ENCODE results near the gene FIBIN.
"Not testable (repeated sequence)": the region's sequence is repeated elsewhere in the genome, so short reads cannot be mapped to it uniquely, and the experiment has no call there.

FIBIN gene

GRCh38 chr11:26983645-26984044, 10.3 kb upstream of the FIBIN start:
- DNase-seq = no peak

- DNase-seq = no peak
These were observed 8.4 kb upstream of the FIBIN start for GRCh38 chr11:26985470-26985869.

GRCh38 chr11:26985943-26986342, 8.0 kb upstream of the FIBIN start:
- no peak for DNase-seq

- DNase-seq = no peak
These were observed 6.6 kb upstream of the FIBIN start for GRCh38 chr11:26987272-26987671.

GRCh38 chr11:26987731-26988130, 6.2 kb upstream of the FIBIN start:
- no peak for DNase-seq

- no peak for DNase-seq
These were observed 1.8 kb upstream of the FIBIN start for GRCh38 chr11:26992031-26992541.

GRCh38 chr11:26994631-26995095, 751 bp downstream of the FIBIN start:
- no peak for DNase-seq

- no peak for DNase-seq
These were observed 2.0 kb downstream of the FIBIN start for GRCh38 chr11:26995701-26996460.

GRCh38 chr11:26997378-26997777, 3.5 kb downstream of the FIBIN start:
- DNase-seq = no peak

GRCh38 chr11:27001136-27001730, 7.3 kb downstream of the FIBIN start:
- DNase-seq = not testable (repeated sequence)

GRCh38 chr11:27002431-27002830, 8.5 kb downstream of the FIBIN start:
- DNase-seq = no peak

GRCh38 chr11:27002838-27003237, 8.9 kb downstream of the FIBIN start:
- DNase-seq = no peak

GRCh38 chr11:27004103-27004502, 10.2 kb downstream of the FIBIN start:
- DNase-seq = no peak

- no peak for DNase-seq
These were observed 15.1 kb downstream of the FIBIN start for GRCh38 chr11:27008811-27009535.

GRCh38 chr11:27011560-27012233, 17.8 kb downstream of the FIBIN start:
- no peak for DNase-seq

- no peak for DNase-seq
These were observed 18.5 kb downstream of the FIBIN start for GRCh38 chr11:27012234-27012921.

GRCh38 chr11:27013781-27014361, 20.0 kb downstream of the FIBIN start:
- no peak for DNase-seq

GRCh38 chr11:27018902-27019529, 25.1 kb downstream of the FIBIN start:
- no peak for DNase-seq

- DNase-seq = no peak
These were observed 26.8 kb downstream of the FIBIN start for GRCh38 chr11:27020751-27021150.

GRCh38 chr11:27022659-27023251, 28.8 kb downstream of the FIBIN start:
- no peak for DNase-seq

GRCh38 chr11:27024865-27025264, 31.0 kb downstream of the FIBIN start:
- DNase-seq = no peak

Measured in KG1 (cell line).